GM12874 (cell line): ENCODE measurements around the gene BABAM2.

ENCODE experiments used
- TF ChIP-seq, protein P1 (sequence below): IDR thresholded peaks from 2 replicates; pipeline ENCODE4 v1.5.1; 2011; ENCODE audit warnings: low read depth, mild to moderate bottlenecking, control low read depth, low read length, moderate library complexity; ENCODE audit not compliant: insufficient read depth

Gene BABAM2

DNA sequence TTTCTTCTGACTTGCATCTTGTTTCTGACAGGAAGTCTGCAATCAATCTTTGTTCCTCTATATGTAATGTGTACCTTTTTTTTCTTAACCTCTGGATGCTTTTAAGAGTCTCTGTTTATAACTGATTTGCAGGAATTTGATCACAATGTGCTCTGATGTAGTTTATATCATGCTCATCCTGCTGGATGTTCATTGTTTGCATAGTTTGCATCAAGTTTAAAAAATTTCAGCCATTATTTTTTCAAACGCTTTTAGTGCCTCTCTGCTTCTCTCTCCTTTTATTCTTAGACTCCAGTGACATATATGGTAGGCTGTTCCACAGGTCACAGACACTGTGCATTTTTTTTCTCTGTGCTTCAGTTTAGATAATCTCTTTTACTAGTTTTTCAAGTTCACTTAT lies 24.3 kb upstream of the BABAM2 start:
- TF ChIP-seq, protein P1, sequence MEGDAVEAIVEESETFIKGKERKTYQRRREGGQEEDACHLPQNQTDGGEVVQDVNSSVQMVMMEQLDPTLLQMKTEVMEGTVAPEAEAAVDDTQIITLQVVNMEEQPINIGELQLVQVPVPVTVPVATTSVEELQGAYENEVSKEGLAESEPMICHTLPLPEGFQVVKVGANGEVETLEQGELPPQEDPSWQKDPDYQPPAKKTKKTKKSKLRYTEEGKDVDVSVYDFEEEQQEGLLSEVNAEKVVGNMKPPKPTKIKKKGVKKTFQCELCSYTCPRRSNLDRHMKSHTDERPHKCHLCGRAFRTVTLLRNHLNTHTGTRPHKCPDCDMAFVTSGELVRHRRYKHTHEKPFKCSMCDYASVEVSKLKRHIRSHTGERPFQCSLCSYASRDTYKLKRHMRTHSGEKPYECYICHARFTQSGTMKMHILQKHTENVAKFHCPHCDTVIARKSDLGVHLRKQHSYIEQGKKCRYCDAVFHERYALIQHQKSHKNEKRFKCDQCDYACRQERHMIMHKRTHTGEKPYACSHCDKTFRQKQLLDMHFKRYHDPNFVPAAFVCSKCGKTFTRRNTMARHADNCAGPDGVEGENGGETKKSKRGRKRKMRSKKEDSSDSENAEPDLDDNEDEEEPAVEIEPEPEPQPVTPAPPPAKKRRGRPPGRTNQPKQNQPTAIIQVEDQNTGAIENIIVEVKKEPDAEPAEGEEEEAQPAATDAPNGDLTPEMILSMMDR: no peak

DNA sequence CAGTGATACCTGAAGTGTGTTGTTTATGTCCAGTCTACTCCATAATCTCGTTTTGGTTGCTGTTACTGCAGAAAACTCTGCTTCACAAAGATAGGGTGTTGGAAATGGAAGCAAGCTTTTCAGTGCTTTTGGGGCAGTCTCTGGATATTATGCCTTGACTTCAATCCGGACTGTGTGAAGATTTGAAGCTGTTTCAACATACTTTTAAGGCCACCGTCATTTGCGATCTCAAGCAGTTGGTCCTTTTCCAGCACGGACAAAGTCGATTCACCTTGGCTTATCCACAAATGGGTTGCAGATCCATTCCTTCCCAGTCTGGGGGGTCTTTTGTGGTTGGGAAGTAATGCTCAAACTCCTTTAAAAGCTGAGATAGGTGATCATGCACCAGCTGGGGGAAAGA lies 20.8 kb upstream of the BABAM2 start:
- TF ChIP-seq, protein P1: no peak

DNA sequence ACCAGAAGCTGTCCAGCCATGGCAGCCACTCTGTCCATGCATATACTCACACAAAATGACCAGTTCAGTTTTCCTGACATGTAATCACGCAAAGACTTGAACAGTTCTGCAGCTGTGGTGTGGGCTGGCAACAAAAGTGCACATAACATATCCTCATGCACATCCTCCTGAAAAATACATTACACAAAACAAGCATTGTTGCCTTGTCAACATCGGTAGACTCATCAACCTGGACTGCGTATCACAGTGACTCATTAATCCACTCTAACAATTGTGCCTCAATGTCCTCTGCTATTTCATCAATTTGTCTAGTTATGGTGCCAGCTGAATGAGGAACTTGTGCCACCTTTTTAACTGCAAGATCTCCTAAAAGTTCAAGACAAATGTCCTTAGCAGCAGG lies 19.8 kb upstream of the BABAM2 start:
- TF ChIP-seq, protein P1: no peak

DNA sequence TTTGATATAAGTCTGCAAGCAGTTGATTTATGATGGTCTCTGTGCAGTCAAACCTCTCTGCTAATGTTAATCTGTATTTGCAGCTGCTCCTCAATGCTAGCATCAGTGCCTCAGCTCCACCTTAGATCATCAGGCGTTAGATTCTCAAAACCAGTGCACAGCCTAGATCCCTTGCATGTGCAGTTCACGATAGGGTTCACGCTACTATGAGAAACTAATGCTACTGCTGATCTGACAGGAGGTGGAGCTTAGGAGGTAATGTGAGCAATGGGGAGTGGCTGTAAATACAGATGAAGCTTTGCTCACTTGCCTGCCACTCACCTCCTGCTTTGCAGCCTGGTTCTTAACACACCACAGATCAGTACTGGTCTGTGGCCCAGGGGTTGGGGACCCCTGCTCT lies 18.7 kb upstream of the BABAM2 start:
- TF ChIP-seq, protein P1: no peak

DNA sequence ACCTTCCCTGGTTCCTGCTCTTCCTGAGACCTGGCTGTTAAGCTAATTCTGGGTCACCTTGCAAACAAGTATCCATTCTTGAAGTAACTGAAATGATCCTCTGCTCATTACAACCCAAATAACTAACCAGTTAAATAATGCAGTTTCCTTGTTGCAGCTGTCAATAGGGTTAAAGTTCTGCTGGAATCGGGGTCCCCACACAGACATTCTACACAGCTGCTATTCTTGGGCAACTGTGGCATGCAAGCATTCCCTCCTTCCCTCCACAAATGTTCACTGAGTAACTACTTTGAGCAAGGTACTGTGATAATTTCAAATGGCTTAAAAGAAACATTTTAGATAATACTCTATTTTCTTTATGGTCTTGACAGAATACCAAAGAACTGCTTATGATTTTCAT lies 17.4 kb upstream of the BABAM2 start:
- TF ChIP-seq, protein P1: no peak

DNA sequence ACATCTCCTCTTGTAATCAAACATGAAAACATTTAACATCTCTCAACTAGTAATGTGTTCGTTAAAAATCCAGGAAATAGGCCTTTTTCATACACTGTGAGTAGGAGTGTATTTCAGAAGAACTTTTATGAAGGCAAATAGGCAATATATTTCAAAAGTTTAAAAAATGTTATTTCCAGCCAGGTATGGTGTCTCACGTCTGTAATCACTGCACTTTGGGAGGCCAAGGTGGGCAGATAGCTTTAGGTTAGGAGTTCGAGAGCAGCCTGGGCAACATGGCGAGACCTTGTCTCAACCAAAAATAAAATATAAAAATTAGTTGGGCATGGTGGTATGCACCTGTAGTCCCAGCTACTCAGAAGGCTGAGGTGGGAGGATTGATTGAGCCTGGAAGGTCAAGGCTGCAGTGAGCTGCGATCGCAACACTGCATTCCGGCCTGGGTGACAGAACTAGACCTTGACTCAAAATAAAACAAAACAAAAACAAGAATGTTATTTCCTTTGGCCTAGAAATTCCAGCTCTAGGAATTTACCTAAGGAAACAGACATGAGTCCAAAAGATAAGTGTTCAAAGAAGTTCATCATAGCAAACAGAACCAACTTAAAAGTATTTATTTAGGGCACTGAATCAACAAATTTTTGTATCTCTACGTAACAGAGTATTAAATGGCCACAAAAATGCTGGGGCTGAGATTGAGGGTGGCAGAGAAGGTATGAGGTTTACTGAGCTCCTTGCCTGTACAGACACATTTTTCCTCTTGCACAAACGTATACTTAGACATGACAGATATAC lies 15.2 kb upstream of the BABAM2 start:
- TF ChIP-seq, protein P1: no peak

DNA sequence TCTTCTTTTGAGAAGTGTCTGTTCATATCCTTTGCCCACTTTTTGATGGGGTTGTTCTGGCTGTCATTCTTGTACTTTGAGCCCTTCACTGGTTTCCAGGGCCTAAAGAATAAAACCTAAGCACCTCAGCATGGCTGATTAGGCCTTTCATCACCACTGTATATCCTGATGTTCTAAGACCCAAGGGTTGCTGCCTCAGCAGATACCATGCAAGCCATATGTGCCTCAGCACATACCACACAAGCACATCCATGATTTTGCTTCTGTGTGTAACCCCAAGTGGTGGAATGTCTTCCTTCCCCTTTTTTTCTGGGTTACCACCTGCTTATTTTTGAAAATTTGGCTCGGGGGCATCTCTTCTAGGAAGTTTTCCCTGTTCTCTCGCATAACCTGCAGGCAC lies 11.7 kb upstream of the BABAM2 start:
- TF ChIP-seq, protein P1: no peak
